NCI-H1092 treated with DMSO at 0.1 percent for 48 hours (cell line): ENCODE results near the gene SPON1.

Experiments used
- DNase-seq: peaks from one replicate; lab custom pipeline; 2025; lab: John Stamatoyannopoulos, UW

SPON1 gene

DNA sequence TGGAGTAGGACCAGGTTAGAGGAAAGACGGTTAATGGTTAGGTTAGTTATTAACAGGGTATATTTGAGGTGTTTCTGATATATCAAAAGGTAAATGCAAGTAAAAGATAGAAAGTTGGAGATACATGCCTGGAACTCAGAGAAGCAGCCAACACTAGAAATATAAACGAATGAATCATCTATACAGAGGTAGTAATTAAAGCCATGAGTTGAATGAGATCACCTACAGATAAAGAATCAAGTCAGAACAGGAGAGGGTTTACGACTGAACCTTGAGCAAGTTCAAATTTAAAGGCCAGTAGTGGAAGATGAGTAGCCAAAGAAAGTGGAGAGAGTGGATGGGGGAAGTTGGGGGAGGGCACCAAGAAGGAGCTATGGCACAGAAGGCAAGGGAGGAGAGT lies 73.9 kb downstream of the SPON1 start:
- DNase-seq = no peak

DNA sequence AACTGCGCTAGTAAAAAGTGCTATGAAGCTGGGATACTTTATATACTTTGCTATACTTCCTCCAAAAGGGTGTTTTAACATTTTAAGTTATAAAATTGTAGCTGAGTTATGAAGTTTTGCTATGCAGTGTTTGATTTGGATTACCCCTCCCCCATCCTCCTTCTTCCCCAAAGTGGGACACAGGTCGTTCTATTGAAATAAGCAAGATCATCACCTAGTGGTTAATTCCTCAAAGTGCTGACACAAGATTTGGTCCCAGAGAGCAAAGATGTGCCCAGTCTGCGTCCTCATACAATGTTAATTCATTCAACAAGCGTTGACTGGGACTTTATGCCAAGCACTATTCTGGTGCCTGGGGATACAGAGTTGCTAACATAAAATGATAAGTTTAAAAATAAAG lies 78.5 kb downstream of the SPON1 start:
- no peak for DNase-seq

DNA sequence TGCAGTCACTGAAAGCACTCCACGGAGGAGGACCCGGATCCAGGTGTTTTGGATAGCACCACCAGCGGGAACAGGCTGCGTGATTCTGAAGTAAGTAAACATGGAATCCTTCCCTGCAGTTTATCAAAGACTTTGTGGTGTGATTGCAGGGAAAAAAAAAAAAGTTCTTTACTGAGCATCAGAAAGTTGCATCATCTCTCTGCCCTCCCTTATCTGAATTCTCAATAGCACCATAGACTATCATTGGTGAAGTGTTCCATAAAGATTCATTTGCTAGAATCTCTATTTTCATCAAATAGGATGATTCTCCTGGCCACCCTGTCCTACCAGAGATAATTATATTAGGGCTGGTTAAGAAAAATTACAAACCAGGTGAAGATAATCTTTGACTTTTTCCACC lies 79.0 kb downstream of the SPON1 start:
- no peak for DNase-seq

DNA sequence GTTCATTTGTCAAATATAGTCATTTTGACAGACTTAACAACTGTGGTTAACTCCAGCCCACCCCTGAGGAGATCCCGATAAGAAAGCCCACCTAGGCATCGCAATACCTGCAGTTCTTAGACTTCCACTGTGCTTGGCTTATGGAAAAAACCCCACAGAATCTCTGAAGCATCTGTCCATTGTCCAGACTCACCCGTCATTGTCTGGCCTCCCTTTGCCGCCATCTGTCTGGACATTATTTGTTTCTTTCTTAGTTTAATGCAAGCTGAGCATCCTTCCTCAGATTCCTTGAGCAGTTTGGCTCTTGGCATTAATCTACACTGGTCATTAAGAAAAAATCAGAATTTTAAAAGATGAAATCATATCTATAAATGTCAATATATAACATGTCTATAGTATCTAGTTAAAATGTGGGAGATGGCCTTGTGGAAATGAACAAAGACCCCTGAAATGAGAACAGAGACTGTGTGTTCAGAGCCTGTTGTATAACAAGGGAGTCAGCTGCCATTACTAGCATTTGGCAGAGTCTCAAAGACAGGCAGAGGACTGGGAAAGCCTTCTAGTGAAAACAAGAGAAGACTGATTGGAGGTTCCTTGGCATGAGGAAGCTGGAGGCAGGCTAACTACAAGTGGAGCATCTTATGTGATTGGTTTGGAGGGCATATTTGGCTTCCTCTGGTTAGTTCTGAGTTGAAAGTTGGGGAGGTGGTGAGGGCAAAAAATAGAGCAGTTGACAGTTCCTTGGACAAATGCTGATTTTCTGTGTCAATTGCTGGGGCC lies 80.4 kb downstream of the SPON1 start:
- DNase-seq = no peak

DNA sequence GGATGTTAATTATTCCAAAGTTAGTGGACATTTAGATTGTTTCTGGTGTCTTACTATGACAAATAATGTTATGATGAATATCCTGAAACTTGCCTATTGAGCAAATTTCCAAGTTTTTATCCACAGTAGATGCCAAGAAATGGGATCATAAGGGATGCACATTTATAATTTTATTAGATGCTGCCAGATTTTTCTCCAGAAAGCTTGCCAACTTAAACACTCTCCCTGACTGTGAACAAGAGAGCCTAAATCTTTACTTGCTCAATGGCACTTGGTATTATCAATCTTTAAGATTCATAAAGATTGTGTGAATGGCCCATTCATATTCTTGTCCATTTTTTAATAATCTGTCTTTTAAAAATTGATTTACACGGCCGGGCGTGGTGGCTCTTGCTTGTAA lies 82.4 kb downstream of the SPON1 start:
- DNase-seq = no peak

DNA sequence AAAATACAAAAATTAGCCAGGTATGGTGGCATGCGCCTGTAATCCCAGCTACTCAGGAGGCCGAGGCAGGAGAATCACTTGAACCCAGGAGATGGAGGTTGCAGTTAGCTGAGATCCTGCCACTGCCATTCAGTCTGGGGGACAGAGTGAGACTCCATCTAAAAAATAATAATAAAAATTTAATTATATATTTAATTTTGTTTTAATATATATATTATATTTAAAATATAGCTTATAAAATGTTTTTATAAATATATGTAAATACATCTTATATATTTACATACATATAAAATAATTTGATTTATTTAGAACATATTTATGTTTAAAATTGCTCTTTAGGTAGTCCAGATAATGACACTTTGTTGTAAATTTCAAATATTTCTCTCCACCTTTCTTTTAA lies 82.9 kb downstream of the SPON1 start:
- no peak for DNase-seq

DNA sequence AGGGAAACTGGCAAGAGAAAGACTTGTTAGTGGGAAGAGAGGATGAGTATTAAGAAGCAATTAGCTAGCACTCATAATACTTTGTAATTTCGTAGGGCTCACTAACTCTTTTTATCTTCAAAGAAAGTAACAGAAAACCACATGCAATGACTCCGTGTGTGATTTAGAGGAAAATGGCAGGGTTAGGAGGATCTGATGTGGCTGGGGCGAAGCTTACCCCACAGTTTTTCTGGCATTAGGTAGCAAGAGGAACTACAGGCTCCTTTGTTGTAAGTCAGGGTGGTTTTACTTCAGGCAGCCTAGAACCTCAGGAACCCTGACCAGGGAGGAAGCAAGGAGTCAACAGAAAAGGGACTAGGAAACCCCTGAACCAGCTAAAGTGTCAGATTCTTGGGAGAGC lies 89.7 kb downstream of the SPON1 start:
- DNase-seq = no peak

DNA sequence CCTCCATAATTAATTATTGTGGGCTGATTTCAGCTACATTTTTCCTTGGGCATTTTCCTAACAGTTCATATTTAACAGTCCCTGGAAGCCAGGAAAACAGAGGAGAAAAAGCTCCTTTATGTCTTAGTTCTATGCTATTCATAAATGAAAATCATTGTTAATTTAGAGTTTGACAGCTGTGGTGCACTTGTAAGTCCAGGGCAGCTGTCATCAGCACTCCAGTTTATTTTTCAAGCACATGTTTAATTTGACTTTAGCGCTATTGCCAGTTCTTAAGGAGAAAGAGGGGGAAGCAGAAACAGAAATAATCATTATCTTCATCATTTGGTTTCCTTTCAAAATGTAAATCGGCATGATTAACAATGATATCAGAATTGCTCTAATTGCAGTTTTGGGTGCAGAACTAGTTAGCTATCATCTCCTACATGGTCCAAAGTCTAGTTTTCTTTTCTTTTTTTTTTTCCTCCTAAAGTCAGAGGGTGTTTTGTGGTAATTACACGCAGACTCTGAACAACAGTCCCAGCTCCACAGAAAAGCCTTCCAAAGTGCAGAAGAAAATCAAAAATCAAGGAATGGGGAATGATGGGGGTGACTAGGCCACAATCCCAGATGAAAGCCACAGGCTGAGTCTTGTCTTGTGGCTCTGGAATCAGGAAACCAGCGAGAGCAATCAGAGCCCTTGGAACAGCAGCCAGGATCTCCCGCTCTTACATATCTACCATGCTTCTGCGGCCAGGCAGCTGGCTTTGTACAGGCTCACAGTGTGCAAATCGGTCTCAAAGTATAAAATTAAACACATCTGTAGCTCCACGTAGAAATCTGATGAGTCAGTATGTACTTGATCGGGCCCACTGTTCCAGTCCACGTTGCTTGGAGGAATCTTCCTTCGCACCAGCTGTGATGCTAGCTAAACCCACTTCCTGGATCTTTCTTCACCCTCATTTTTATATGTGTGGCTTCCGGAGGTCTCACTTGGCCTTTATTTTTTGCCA lies 91.9 kb downstream of the SPON1 start:
- DNase-seq = no peak

DNA sequence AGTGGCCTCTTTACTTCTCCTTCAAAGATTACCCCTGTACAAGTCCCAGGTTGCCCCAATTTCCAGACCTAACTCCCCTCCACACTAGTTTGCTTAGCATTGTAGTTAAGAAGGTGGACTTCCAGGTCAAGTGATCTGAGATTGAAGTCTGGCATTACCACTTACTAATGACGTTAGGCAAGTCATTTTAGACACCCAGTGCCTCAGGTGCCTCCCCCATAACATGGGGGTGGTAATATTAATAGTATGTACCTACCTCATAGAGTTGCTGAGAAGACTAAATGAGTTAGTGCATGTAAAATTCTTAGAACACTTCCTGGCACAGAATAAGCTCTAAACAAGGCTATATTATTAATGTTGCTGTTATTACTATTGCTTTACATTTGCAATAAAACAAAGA lies 93.4 kb downstream of the SPON1 start:
- no peak for DNase-seq

DNA sequence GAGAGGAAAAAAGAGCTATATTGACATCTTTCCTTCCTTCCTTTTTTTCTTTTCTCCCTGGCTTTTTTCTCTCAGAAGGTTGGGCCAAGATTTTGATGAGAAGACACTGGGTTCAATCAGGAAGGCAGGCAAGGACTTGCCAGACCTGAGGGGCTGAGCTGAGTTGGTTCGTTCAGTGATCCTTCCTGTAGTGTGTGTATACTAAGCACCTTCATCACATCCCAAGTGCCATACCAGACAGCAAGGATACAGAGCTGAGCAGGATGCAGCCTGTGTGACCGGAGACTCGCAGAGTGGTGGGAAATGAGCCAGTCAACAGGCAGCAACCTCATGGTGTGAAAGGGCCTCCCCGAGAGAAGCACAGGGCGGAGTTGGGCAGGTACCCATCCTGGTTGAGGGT lies 95.5 kb downstream of the SPON1 start:
- no peak for DNase-seq

DNA sequence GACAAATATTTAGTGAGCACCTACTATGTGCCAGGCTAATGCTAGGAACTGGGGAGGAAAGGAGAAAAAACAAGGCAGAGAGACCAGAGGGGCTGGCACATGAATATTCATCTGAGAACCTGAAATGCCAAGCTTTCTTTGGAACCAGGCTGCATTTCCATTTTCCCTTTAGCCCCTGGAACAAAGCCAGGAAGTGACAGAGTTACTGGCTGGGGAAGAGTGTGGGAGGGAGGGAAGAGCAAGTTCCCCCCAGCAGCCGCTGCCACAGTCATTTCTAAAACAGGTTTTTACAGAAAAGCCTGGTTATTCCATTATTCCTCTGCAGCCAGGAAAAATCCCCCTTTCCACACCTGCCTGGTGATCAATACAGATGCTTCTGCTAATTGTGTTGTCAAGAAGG lies 97.0 kb downstream of the SPON1 start:
- DNase-seq = no peak

DNA sequence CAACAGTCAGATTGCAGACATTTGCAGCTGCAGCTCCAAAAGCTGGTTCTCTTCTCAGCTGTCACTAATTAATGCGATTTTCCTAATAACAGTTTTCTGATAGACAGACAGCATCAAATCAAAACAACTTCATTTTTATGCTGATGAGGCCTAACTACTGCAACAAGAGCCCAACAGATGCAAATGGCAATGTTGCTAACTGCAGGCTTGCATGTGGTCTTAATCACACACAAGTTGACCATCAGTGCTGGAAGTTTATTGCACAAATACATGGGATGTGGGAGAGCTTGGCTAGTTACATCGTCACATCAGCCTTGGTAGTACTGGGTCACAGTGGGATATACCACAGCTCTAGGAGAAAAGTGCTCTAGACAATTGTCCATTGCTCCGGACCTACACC lies 99.2 kb downstream of the SPON1 start:
- no peak for DNase-seq

DNA sequence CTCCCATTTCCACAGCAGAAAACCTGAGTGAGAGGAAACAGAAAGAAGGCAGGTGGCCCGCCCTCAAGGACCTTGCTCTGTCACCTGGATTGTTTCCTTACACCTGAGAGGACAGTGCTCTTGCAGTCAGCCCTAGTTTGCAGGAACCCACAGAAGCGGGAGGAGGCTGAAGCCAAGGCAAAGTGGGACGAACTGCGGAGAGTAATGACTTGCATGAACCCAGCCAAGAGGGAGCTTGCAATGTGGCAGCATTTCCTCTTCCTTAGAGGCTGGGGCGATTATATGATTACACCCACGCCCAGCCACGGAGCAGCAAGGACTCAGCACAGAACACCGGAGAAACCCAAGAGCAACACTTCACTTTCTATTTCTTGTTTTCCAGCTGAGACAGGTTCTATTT lies 102.6 kb downstream of the SPON1 start:
- DNase-seq = no peak

DNA sequence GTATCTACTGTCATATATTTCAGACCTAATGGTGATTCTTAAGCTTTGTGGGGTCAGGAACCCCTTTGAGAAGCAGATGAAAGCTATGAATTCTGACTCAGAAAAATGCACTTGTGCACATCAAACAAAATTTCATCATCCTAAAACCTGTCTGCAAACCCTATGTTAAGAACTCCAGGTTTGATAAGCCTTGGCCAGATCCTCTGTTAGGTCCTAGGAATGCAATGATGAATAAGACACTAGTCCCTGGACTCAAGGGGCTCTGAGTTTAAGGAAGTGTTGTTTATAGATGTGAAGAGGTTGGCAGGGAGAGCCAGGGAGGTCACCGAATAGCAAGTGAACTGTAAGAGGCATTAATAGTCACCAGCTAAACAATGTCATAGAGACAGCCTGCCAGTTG lies 103.2 kb downstream of the SPON1 start:
- DNase-seq = no peak

DNA sequence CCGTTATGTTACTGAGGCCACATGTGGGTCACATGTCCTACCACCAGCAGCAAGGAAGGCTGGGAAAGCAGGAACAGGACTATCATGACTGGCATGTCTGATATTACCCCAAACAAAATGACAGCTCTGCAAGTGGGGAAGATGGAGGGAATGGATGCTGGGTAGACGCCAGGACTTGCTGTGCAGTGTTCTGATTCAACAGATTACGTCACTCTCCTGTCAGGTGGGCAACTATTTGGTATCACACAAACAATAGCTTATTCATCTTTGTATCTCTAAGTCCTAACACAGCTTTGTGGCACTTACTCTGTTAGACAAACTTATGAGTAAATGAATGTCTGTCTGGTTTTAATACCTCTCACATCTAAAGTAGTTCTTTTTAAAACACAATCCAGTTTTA lies 105.2 kb downstream of the SPON1 start:
- DNase-seq = no peak

DNA sequence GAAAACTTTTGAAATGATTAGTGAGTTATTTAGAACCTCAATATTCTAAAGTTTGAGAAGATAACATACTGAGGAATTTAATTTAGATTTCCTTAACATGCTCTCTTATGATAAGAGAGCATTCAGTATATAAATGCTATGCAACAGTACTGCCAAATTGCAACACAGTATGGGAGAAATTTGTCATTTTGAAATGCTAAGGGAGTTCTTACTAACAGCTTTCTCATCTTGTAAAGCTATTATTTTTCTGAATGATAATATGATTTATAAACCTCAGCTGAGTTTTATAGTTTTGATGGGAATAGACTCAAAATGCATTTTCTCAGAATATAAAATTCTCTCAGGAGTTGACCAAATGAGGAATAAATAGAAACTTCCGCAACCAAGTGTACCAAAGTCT lies 108.4 kb downstream of the SPON1 start:
- no peak for DNase-seq

DNA sequence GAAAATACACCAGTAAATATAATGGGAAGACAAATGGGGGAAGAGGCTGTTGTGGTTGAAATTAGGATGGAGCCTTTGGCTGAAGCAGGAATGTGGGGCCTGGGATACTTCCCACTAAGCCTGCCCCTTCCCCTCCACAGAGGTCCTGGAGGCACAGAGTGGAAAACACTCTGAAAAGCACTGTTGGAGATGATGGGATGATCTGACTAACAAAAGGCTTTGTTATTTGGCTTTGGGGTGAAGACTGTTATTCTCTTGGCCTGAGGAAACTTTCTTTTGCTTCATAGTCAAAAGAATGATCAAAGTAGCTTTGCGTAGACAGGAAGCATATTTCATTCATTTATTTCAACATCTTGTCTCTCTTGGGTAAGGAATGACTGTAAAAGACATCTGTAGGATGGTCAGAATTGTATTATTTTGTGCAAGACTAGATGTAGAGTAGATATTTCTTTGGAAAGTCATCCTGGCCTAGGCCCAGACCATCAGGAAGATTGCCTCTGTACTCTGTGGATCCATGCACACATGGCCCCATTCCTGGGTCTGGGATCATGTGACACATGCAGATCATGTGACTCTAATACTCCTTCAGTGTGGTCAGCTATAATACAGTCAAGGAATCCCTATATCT lies 111.4 kb downstream of the SPON1 start:
- no peak for DNase-seq

DNA sequence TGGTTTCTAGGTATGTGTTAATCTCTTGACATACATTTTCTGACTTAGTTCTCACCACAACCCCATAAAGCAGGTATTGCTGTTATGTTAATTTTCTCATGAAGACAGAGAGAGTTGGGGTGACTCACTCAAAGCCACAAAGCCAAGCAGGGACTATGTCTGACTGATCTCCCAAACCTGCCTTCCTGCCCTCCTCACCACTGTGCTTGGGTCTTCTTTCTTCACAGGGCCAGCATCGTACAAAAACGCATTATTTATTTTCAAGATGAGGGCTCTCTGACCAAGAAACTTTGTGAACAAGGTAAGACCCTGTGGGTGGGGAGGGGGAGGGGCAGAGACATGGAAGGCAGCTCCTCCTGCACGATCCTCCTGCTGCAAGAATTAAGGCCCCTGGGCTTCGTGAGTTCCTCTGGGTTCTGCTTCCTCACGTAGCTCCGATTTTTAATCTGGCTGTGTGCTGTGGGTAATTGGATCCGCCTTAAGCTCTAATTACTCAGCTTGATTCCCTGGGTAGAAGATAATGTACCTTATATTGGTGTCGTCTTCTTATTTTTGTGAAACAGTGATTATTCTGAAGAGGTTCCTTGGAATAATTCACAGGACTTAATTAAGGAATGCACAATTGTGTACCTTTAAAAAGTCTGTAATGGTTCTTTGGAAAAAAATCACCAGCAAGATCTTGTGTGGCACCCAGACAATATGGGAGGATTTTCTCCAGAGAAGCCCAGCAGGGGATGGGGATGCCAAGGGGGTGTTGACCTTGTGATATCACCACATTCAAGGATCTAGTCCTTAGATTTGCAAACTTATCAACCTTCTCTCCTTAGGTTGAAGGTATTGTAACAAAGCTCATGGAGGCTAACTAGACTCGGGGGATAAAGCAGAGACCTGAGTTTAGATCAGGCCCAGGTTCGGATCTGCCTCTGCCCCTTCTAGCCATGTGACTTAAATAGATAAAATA lies 112.9 kb downstream of the SPON1 start:
- DNase-seq = no peak

DNA sequence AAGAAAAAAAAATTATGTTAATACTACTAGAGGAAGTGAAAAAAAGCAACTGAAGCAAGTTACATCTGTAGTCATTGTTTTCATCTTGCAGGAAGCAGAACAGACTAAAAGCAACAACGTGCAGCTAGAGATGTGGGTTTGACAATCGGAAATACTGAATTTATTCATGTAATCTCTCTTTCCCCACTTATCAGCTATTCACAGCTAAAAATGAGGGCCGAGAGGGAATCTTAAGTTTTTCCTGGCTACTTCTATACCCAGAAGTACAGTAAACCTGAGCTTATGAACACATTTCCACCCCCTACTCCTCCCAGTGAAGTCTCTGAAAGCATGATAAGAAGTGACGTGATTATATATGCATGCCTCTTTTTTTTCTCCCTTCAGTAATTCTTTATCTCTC lies 116.5 kb downstream of the SPON1 start:
- no peak for DNase-seq

DNA sequence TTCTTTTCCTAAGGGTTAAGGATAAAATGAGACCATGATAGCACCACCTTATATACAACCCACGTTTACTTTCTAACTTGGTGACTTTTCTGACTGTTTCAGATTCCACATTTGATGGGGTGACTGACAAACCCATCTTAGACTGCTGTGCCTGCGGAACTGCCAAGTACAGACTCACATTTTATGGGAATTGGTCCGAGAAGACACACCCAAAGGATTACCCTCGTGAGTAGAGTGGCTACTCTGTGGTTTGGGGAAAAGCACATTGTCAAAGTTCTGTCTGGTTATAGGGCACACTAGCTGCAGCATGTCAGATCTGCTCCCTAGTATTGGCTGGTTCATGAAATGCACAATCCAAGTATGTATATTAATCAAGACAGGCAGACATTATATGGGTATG lies 117.3 kb downstream of the SPON1 start:
- no peak for DNase-seq

DNA sequence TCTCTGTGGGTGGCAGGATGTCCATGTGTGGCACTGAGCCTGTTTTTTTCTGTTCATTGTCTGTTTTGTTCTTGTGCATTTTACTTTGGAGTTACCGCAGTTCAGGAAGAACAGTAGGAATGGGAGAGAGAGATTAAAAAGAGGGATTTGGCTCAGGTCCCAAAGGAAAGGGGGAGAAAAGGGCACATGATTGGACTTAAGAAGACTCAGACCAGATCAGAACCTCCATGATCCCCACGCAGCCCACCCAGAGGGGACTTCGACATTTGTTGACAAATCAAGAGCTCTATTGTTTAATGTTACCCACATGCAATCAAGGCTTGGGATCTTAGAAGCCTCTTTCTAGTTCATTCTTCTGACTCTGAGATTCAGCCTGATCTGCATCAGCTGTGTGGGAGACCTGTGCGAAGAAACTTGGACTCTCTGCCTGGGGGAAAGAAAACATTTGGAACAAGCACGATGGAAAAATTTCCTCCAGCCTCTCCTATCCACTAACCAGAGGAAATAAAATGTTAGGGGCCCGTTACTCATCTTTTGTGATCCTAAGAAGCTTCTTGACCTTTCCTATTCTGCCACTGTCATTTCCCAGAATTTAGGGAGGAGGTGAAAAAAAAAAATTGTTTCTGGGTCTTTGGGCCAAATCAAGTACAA lies 119.2 kb downstream of the SPON1 start:
- DNase-seq = no peak
